HG02798 (cell line): ENCODE data around the gene CACNG3.
"Not testable (repeated sequence)": the region's sequence is repeated elsewhere in the genome, so short reads cannot be mapped to it uniquely, and the experiment has no call there.

Experiments
- ATAC-seq: cut with Tn5 transposase; IDR thresholded peaks from one replicate; pipeline ENCODE4 v1.9.1; 2021; ENCODE audit warnings: mild to moderate bottlenecking; ENCODE audit not compliant: unreplicated experiment, poor library complexity

The CACNG3 gene

GRCh38 chr16:24324421-24324820 is 68.3 kb downstream of the CACNG3 start:
- no peak for ATAC-seq

GRCh38 chr16:24328835-24329452 is 72.8 kb downstream of the CACNG3 start:
- no peak for ATAC-seq

GRCh38 chr16:24332178-24332577 is 76.0 kb downstream of the CACNG3 start:
- ATAC-seq = no peak

- ATAC-seq = no peak
Observed at GRCh38 chr16:24332582-24333090, 76.5 kb downstream of the CACNG3 start.

GRCh38 chr16:24336491-24336890 is 80.4 kb downstream of the CACNG3 start:
- no peak for ATAC-seq

GRCh38 chr16:24337013-24337412 is 80.9 kb downstream of the CACNG3 start:
- ATAC-seq = no peak

GRCh38 chr16:24343829-24344228 is 87.7 kb downstream of the CACNG3 start:
- ATAC-seq = not testable (repeated sequence)

- ATAC-seq = no peak
Observed at GRCh38 chr16:24344784-24345183, 88.6 kb downstream of the CACNG3 start.

- ATAC-seq = no peak
Observed at GRCh38 chr16:24345704-24346103, 89.6 kb downstream of the CACNG3 start.

- no peak for ATAC-seq
Observed at GRCh38 chr16:24346734-24347133, 90.6 kb downstream of the CACNG3 start.

- ATAC-seq = no peak
Observed at GRCh38 chr16:24347556-24347955, 91.4 kb downstream of the CACNG3 start.

- no peak for ATAC-seq
Observed at GRCh38 chr16:24348545-24349290, 92.6 kb downstream of the CACNG3 start.

GRCh38 chr16:24349320-24349719 is 93.2 kb downstream of the CACNG3 start:
- ATAC-seq = no peak

- ATAC-seq = no peak
Observed at GRCh38 chr16:24352746-24353145, 96.6 kb downstream of the CACNG3 start.

- no peak for ATAC-seq
Observed at GRCh38 chr16:24353622-24354021, 97.5 kb downstream of the CACNG3 start.

- no peak for ATAC-seq
Observed at GRCh38 chr16:24357511-24357910, 101.4 kb downstream of the CACNG3 start.

GRCh38 chr16:24358117-24358516 is 102.0 kb downstream of the CACNG3 start:
- no peak for ATAC-seq

GRCh38 chr16:24359490-24359889 is 103.4 kb downstream of the CACNG3 start:
- ATAC-seq = no peak

- ATAC-seq = no peak
Observed at GRCh38 chr16:24360936-24361335, 104.8 kb downstream of the CACNG3 start.

GRCh38 chr16:24364596-24364995 is 108.5 kb downstream of the CACNG3 start:
- no peak for ATAC-seq

GRCh38 chr16:24367186-24367710 is 111.1 kb downstream of the CACNG3 start:
- ATAC-seq = no peak

- no peak for ATAC-seq
Observed at GRCh38 chr16:24372824-24373223, 116.7 kb downstream of the CACNG3 start.
